ENCODE measurements around the gene GJD2.

Gene GJD2

DNA sequence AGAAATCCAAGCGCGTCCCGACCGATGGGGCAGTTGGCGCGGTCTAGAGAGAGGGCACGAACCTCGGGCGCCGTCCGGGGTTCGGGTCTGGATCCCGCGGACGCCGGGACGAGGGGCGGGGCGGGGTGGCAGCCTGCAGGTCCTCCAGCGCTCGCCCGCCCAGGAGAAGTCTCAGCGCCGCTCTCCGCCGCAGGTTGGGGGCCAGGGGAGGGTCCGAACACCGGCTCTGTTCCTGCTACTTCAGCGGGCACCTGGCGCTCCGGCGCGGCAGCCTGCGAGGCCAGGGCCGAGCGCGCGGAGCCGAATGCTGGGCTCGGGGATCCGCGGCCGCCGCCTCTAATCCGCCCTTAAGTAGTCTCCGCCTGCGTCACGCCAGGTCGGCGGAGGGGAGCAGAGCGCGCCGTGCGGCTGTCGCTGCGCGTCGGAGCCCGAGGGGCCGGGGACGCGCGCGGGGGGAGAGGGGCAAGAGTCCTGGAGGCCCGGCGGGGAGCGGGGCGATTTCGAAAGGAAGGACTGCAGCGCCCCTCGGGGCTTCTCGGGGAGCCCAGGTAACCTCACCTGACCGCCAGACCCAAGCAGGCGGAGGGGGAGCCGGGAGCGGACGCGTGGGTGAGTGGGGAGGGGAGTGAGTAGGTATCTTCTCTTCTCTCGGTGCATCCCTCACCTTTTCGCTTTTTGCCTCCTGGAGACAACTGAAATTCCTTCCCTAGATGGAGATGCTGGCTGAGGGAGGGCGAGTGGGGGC is at the start of gene GJD2:
GJD2 (minus strand) TSS at position 325 of the 745 bp plus-strand sequence. CDS start 510 bp downstream, outside the sequence.
- in situ Hi-C loops (cut with MboI; ENCODE audit: low sequenced_read_pairs): no loop called here

DNA sequence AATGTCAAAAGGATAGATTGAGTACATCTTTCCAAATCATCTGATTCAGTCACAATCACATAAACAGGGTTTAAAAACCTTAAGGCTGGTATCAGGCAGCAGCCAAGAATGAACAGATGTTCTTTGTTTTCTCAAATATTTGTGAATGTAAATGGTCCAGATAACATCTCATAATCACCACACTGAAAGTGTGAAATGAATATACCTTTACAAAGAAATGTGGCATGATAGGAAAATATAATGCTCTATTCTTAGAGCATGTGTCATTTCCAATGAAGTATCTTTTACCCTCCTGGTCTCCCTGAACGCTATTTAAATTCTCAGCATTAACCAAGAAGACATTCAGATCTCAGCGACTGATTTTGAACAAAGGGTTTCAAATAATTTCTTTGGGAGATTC is 49.3 kb upstream of the GJD2 start:
- in situ Hi-C loops (cut with MboI; ENCODE audit: low sequenced_read_pairs): no loop called here

DNA sequence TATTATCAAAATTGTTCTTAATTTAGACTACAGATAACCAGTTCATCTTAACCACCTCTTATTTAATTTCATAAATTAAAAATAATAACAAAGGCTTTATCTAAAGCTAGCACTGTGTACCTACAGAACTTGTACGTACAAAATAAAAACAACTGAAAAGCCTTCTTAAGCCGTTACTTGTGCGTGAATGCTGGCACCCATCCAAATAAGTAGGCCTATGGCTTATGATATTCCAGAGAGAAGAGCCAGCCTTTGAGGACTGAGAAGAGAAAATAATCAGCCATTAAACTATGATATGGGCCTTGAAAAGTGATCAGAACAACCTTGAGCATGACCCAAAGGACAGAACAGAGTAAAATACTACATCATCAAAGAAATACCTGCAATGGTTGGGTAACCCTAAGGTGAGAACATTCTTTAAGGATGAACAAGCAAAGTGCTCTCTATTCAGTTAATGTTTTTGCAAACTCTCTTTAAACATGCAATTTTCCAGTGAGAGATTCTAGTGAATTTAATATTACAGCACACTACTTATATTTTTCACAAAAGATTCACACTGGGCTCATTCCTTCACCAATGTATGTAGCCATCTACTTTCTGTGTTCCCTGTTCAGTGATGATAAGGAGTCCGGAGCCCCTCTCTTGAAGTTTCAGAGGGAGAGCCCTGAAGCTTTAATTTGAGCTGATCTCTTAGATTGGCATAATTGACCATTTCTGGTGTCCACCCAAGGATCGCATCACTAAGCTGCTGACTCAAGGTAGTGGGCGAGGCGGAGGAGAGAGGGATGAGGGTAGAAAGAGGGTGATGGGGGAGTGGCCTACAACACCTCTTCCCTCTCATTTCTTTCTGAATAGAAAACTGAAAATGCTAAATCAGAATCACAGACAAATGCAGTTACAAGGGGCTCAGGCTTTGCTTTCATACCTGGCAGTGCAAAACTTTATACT is 48.3 kb upstream of the GJD2 start:
- in situ Hi-C loops (cut with MboI; ENCODE audit: low sequenced_read_pairs): no loop called here

DNA sequence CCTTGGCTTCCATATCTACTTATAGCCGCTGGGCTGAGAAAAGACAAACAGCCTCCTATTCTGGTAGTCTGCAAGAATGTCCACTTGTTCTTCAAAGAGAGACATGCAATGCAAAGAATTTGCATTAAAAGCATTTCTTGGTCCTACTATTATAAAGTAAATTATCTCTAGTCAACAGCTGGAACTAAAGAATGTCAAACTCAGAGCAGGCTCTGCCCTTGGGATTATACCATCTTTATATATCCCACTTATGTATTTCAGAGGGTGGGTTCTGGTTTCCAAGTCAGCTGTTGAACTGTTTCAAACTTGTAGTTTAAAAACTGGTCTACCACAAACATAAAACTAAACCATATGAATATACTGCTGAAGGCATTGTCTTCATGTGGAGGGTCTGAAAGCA is 47.6 kb upstream of the GJD2 start:
- in situ Hi-C loops (cut with MboI; ENCODE audit: low sequenced_read_pairs): no loop called here

DNA sequence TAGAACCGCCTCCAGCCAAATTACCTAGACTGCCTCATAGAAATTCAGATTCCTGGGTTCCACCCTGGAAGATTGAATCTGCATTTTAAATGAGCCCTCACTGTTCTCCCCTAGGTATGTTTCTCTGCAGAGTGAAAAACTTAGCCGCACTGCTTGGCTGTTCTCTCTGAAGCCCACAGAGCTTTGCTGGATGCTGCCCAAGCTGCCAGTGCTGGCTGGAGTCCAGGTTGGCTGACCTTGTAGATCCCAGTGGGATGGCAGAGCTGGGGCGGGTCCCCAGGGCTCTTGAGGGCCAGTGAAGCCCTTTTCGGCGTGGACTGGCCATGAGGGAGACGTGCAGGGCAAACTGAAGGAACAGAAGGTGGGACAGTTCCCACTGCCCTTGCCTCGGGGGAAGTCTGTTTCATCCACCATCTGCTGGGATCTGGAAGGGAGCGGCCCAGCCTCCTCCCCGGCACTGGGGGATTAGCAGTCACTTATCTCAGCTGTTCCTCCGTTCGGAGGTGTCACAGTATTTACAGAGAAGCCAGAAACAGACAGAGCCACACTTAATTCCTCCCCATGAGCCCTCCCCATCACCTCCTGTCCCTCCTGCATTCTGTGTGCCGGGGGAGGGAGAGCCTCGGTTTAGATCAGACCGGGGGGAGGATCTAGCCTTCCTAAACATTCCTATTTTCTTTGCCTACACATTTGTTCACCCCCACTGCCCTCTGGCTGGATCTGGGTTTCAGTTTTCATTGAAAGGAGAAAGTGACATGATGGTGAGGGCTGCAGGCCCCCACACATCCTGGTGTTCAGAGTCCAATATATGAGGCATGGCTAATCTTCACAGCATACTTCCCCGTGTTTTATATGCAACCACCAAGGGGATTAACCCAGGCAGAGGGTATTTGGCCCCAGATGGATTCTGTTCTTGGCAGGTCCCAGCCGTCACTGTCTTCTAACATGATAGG is 44.6 kb upstream of the GJD2 start:
- in situ Hi-C loops (cut with MboI; ENCODE audit: low sequenced_read_pairs): no loop called here

DNA sequence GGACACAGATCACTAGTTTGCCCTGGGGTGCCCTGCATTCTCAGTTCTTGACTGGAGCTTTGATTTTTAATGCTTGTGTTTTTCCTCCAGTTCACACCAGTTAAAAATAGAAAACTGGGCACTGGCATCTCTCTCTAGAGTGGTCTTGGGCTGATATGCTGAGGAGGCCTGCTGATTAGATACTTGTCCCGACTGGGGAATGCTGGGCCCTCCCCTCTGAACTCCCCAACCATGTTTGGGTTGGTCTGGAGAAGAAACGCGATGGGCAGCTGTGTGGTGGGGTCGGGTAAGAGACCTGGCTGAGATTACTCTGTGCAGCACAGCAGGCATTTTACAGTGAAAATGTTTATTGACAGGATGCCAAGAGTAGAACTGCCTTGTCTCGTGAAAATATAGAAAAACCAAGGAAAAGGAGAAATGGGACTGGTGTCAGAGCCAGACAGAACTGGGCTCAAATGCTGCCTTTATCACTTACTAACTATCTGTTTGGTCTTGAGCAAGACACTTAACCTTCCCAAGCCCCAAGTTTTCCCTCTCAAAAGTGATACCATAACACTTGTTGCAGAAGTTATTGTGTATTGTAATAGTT is 42.1 kb upstream of the GJD2 start:
- in situ Hi-C loops (cut with MboI; ENCODE audit: low sequenced_read_pairs): no loop called here

DNA sequence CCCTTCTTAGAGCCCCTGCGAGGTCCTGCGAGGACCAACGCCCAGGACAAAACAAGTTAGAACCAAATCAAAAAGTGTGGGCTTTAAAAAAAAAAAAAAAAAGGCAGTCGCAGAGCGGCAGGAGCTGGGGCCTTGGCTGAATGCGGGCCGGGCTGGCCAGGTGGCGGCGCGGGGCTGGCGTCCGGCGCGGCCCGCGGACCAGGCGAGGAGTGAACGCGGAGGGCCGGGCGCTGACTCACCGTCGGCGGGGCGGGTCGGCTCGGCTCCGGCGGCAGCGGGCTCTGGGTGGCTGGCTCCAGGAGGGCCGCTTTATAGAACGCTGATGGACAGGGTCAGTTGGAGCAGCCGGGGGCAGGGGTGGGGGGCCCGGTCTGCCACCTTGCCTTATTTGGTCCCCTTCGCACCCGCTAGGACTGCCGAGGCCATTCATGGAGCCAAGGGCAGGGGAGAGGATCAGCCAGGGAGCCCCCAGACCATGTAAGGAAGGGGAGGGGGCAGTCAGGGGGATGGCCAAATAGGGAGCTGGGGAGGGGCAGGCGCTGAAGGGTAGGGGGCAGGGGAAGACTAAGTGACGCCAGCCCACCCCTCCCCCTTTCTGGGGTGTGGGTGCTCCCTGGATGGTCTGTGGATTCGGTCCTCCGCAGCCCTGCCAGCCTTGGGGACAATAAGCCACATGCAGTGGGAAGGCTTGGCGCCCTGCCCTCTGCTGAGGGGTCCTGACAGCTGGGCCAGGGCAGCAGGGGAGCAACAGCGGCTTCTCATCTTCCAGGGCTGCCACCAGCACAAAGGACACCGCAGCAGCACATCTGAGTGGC is 40.7 kb upstream of the GJD2 start, which contains the start of gene ACTC1:
ACTC1 (minus strand) TSS at position 283 of the 815 bp plus-strand sequence. CDS start 741 bp downstream, outside the sequence.
- in situ Hi-C loops (cut with MboI; ENCODE audit: low sequenced_read_pairs): no loop called here

DNA sequence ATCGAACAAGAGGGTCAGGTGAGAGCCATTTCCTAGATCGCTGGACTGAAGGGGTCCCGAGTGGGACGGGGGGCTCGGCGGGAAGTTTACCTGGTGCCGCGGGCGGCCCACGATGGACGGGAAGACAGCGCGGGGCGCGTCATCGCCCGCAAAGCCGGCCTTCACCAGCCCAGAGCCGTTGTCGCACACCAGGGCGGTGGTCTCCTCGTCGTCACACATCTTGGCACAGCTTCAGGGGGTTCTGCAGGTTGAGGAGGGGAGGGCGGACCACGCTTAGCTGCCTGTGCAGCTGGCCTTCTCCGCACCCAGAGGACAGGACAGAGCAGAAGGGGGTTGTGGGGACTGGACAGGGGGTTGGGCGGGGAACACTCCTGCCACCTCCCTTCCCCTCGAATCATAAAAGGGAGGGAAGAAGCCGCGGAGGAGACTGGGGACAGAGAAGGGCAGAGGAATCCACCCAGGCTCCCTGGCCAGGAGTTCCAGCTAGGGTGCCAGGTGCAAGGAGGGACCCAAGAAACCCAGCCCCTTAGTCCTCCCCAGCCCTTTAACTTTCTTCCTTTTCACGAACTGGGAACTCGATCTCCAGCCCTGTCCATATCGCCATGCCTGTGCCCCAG is 39.9 kb upstream of the GJD2 start:
- in situ Hi-C loops (cut with MboI; ENCODE audit: low sequenced_read_pairs): no loop called here

DNA sequence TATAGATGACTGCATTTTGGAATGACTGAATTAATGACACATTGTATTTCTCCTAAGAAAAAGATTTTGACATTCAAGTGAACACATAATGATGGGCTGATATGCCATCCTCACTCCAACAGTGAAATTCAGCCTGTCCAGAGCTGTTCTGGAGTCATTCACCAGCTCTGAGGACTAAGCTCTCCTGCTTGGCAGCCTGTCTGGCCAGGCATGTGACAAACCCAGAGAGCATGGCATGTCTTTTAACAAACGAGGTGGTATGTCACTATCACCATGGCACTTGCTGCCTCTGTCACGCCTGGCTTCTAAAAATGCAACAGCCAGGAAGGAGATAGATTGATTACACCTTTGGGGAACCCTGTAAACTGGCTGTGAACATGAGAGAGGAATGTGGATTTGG is 39.1 kb upstream of the GJD2 start:
- in situ Hi-C loops (cut with MboI; ENCODE audit: low sequenced_read_pairs): no loop called here

DNA sequence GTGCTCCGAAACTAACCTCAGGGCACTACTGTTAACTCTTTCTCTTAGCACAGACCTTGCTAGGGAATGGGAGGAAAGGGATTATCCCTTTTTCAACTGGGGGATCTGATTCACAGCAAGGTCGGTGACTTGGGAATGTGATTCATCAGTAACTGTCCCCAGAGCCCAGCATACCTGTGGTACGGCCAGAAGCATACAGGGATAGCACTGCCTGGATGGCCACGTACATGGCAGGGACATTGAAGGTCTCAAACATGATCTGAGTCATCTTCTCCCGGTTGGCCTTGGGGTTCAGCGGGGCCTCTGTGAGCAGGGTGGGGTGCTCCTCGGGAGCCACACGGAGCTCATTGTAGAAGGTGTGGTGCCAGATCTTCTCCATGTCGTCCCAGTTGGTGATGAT is 38.3 kb upstream of the GJD2 start:
- in situ Hi-C loops (cut with MboI; ENCODE audit: low sequenced_read_pairs): no loop called here

DNA sequence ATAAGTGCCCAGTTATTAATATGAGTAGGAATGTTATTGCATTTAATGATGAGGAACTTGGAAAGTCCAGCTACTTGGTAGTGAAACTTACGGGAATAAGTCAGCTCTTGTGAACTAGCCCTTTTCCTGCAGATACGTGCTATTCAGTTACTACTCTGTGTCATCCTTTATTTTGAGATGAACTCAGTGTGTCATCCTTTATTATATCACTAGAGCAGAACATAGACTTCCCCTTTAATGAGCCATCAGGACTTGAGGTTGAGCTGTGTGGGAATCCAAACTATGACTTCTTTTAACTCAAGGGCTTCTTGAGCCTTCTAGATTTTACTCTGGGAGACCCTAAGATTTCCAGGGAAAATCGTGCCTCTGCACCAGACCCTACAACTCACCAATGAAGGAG is 36.9 kb upstream of the GJD2 start:
- in situ Hi-C loops (cut with MboI; ENCODE audit: low sequenced_read_pairs): no loop called here

DNA sequence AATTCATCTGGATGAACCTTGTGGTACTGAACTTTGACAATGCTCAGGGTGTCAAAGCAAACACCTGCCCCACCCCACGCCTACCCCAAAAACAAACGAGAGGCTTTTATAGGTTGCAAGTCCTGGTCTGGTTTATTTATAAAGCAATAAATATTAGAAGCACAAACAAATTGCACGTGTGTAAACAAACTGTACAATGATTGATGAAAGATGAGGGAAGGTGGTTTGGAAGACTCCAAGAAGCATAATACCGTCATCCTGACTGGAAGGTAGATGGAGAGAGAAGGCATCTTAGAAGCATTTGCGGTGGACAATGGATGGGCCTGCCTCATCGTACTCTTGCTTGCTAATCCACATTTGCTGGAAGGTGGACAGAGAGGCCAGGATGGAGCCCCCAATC is 35.3 kb upstream of the GJD2 start:
- in situ Hi-C loops (cut with MboI; ENCODE audit: low sequenced_read_pairs): no loop called here

DNA sequence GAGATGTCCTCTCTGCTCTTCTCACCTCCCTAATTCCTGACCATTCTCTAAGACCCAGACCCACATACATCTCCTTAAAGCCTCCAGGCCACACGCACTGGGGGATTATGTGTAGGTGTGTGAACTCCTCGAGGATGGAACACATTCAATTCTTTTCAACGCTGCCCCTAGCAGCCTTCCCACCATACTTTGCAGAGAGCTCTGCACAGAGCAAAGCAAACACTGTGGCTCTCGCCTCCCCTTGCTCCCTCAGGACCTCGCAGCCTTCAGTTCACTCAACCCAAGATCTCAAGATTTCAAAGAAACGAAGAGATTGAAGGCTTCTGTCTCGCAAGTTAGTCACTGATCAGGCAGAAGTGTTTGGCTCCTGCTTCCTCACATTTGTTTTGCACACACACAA is 34.5 kb upstream of the GJD2 start:
- in situ Hi-C loops (cut with MboI; ENCODE audit: low sequenced_read_pairs): no loop called here

DNA sequence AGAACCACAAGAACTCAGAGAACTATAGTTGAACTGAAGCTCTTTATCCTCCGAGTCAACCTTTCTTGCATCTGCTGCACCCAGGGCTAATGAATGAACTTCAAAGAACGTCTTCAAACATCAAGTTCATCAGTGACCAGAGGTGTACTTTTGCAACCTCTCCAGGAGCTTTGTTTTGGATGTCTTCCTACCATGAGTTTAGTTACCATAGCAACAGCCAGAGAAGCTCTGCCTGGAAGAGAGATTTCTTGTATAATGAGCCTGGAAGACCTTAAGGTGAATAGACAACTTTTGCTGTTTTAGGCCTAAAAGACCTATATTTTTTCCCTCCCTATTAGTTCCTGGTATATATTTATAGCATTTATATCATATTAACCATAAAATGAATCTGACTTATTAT is 31.4 kb upstream of the GJD2 start:
- in situ Hi-C loops (cut with MboI; ENCODE audit: low sequenced_read_pairs): no loop called here

DNA sequence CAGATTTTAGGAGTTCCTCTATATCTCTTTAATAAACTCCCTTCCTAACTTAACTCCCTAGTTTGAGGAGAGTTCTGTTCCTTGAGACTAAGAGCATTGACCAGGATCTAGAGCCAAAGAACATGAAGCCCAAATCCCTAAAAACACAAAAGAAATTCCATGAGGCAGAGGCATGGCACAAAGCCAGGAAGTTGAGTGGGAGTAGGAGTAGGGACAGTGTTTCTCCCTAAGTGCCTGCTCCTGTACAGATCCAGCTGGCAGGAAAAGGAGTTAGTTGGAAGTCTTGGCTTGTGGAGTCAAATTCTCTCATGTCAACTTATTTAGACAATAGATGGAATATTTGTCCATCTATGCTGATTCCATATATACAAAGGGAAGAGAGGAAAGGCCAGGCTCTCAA is 29.2 kb upstream of the GJD2 start:
- in situ Hi-C loops (cut with MboI; ENCODE audit: low sequenced_read_pairs): no loop called here

DNA sequence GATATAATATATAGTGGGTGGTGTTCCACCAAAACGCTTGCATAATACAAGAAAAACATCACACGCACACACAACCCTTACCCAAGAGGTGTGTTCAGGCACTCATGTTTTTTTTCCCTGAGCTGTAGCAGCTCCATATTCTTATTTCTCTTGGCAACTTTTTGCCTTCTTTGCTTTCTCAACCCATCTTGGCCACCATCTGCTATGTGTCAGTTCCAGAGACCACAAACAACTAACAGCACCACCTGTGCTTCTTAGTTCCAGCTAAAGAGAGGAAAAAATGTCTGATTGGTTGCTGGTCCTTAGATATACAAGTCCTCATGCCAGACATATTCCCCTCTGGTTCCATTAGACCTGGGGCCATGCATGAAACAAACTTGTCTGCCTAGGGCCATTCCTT is 28.6 kb upstream of the GJD2 start:
- in situ Hi-C loops (cut with MboI; ENCODE audit: low sequenced_read_pairs): no loop called here

DNA sequence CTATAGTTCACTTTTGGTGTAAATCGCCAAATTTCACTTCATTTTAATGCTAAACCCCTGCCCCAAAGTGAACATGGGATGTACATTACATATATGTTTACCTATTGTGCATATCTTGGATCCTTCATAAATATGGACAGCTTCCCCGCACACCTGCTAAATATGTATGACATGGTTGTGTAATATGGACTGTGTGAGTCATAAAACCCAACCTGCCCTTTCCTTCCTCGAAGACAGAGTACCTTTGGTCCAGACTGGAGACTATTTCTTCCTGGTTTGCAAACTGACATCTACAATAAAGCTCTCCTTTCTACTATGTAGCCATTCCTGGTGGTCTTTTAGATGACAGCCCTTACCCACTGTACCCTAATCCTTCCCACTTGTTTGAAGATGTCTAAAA is 28.1 kb upstream of the GJD2 start:
- in situ Hi-C loops (cut with MboI; ENCODE audit: low sequenced_read_pairs): no loop called here

DNA sequence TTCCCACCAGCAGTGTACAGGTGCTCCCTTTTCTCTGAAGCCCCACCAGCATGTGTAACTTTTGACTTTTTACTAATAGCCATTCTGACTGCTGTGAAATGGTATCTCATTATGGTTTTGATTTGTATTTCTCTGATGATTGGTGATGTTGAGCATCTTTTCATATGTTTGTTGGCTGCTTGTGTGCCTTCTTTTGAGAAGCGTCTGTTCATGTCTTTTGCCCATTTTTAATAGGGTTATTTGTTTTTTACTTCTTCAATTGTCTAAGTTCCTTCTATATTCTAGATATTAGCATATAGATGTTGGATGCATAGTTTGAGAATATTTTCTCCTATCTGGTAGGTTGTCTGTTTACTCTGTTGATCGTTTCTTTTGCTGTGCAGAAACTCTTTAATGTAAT is 25.9 kb upstream of the GJD2 start:
- in situ Hi-C loops (cut with MboI; ENCODE audit: low sequenced_read_pairs): no loop called here

DNA sequence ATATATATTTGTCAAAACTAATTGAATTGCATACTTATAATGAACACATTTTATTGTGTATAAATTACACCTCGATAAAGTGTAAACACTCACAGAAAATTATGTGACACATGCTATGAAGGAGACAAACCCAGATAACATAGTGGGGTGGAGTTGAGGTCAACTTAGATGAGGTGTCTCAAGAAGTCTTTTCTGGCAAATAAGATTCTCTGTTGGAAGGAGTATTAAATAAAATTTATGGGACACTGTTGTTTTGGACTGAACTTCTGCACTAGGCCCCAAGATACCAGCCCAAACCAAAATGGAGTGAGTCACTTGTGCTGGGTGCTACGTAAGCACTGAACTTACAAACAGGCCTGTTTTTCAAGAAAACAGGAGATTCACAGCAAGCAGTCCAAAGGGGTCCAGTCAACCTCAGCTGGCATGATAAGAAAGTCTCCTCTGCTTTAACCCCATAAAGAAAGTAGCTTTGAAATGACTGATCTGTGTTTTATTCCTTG is 21.9 kb upstream of the GJD2 start:
- in situ Hi-C loops (cut with MboI; ENCODE audit: low sequenced_read_pairs): no loop called here

Data from HL-60/S4 treated with phorbol 12-myristate 13-acetate at 8.2 ng/mL for 4 days and 3 days (cell line).